H1 (cell line): Measurements from ENCODE around the gene RIPOR2. TPM values are rescaled to one million over a fixed set of nuclear protein-coding genes. Genes with fewer than 3 reads are reported as not detected.

Experiments
- ATF3 ChIP-seq: IDR thresholded peaks from 2 replicates; pipeline ENCODE4 v1.6.1; 2011; ENCODE audit warnings: low read depth, mild to moderate bottlenecking, low read length; ENCODE audit not compliant: insufficient read depth
- BCL11A ChIP-seq, 2 experiments: IDR thresholded peaks; one replicate each; pipeline ENCODE4 v1.6.1; 2011; ENCODE audit warnings: low read depth in 2 of 2, low read length in 2 of 2, mild to moderate bottlenecking in 2 of 2
- CBX5 ChIP-seq: fragments of 300-800, 300-1000 bp; sonication (generic); IDR thresholded peaks from 2 replicates; pipeline ENCODE4 v1.7.1; 2016; ENCODE audit warnings: antibody characterized with exemption, low read length, low read depth
- CEBPB ChIP-seq: IDR thresholded peaks from 2 replicates; pipeline ENCODE4 v1.6.1; 2012; ENCODE audit warnings: low read depth, low read length
- E2F6 ChIP-seq: IDR thresholded peaks from 2 replicates; pipeline ENCODE4 v1.6.1; 2012; ENCODE audit warnings: inconsistent platforms
- EP300 ChIP-seq, 2 experiments: IDR thresholded peaks; 1 replicate in 1 of 2; 2 replicates in 1 of 2; pipeline ENCODE4 v1.6.1; 2011 to 2012; ENCODE audit warnings: low read depth in 2 of 2, low read length in 2 of 2, mild to moderate bottlenecking in 2 of 2, borderline replicate concordance in 1 of 2, inconsistent platforms in 1 of 2, moderate library complexity in 1 of 2
- FOSL1 ChIP-seq: IDR thresholded peaks from 2 replicates; pipeline ENCODE4 v1.6.1; 2011; ENCODE audit warnings: mild to moderate bottlenecking, low read depth, low read length, moderate library complexity; ENCODE audit not compliant: insufficient read depth
- MAFK ChIP-seq: IDR thresholded peaks from 2 replicates; pipeline ENCODE4 v1.6.1; 2012; ENCODE audit warnings: low read depth, mild to moderate bottlenecking, improper control_type of control experiment, low read length
- MAX ChIP-seq: IDR thresholded peaks from 2 replicates; pipeline ENCODE4 v1.6.1; 2012; ENCODE audit warnings: inconsistent platforms
- RFX5 ChIP-seq: IDR thresholded peaks from 2 replicates; pipeline ENCODE4 v1.6.1; 2011; ENCODE audit warnings: low read depth, low read length, improper control_type of control experiment, borderline replicate concordance
- SIRT6 ChIP-seq: IDR thresholded peaks from one replicate; pipeline ENCODE4 v1.7.1; 2012; ENCODE audit warnings: low read length, inconsistent platforms
- SIX5 ChIP-seq: IDR thresholded peaks from 2 replicates; pipeline ENCODE4 v1.6.1; 2011; ENCODE audit warnings: mild to moderate bottlenecking, low read depth, low read length
- SP1 ChIP-seq: IDR thresholded peaks from 2 replicates; pipeline ENCODE4 v1.6.1; 2011; ENCODE audit warnings: low read depth, low read length
- TCF12 ChIP-seq: IDR thresholded peaks from 2 replicates; pipeline ENCODE4 v1.6.1; 2011; ENCODE audit warnings: low read depth, mild to moderate bottlenecking, low read length
- polyA plus RNA-seq, 7 experiments: library from polyadenylated mRNA; depleted of rRNA in 3 of 7; stranded (reverse) in 5 of 7; unstranded in 2 of 7; fragments of >200 nt in 5 of 7; fragments of 200-250 nt in 2 of 7; gene quantifications; 1 replicate in 5 of 7; 2 replicates in 1 of 7; 4 replicates in 1 of 7; pipeline versions ENCODE4 v1.2.1 to v1.2.3, GENCODE V29; 2011 to 2013; ENCODE audit warnings: missing spikeins in 2 of 7, mixed read lengths in 2 of 7
- total RNA-seq: library from RNA; stranded (reverse); fragmentation: NEBNext Ultra II Directional; extraction: Animal tissue kit (Norgen Biotek cat#: 25700); gene quantifications from 2 replicates; pipeline ENCODE4 v1.2.1, GENCODE V29; 2021

Gene RIPOR2
- total and polyA plus RNA-seq, 2 of the 8 experiments (the other 6 are each of a cell fraction or from before 2014, with no cell fraction given), result 16.7 to 45.6 TPM

GRCh38 chr6:24980507-24981385 lies 45.0 kb upstream of the RIPOR2 start (continued):
- no peak for TF ChIP-seq RFX5
- TF ChIP-seq MAX, result peak; percentile 18; the same call in 1 of the 2 replicates
- no peak for TF ChIP-seq FOSL1
- TF ChIP-seq CBX5, result no peak
- no peak for TF ChIP-seq CEBPB
- TF ChIP-seq SIX5, result no peak
- TF ChIP-seq SP1, result peak; percentile 79
- TF ChIP-seq EP300 (IDR thresholded peaks at IDR 0.05; ENCODE audit: borderline replicate concordance in 1 of 2, low read depth in 2 of 2, low read length in 2 of 2), result peak in 1 of 2 experiments; percentile 76; a peak in 1 of 3 replicates
- no peak for TF ChIP-seq ATF3
- TF ChIP-seq E2F6, result no peak; the same call in 1 of the 2 replicates
- TF ChIP-seq SIRT6, result no peak
- no peak for TF ChIP-seq TCF12
- TF ChIP-seq MAFK, result no peak
- TF ChIP-seq BCL11A (IDR thresholded peaks at IDR 0.05; ENCODE audit: low read depth in 2 of 2, low read length in 2 of 2), result peak in 1 of 2 experiments; percentile 32
